HG03469 (cell line): ENCODE results near the gene PCSK9.
"Not testable (repeated sequence)": the region's sequence is repeated elsewhere in the genome, so short reads cannot be mapped to it uniquely, and the experiment has no call there.

Experiments used
- ATAC-seq: cut with Tn5 transposase; IDR thresholded peaks from one replicate; pipeline ENCODE4 v1.9.1; 2021; ENCODE audit warnings: mild to moderate bottlenecking, moderate library complexity, moderate number of reproducible peaks; ENCODE audit not compliant: unreplicated experiment

PCSK9 gene

DNA sequence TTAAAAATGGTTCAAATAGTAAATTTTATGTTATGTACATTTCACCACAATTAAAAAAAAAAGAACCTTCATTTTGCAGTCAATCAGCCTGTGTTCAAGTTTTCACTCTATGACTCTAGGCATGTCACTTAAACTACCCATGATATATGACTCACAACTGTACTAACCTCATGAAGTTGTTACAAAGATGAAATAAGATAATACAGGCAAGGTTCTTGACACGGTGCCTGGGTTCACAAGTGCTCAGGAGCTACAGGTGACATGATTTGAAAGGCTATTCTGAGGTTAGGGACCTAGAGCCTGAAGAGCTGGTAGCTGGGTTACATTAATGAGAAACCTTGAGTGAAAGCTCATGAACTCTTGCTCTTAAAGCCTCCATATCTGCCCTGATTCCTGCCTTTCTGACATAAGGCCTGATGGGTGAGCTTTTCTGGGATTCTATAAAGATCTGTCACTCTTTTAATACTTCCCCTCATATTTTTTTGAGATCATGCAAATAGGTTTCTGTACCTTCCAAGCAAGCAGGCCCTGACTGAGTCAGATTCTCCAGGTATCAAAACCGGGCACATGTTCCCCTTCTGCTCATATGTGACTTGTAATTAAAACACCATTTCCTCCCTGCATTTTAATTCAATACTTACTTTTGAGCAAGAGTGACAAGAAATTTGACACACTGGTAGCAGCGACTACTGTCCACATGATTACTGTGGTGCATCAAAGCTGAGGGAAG is 34.0 kb downstream of the PCSK9 start:
- peak; percentile 52 for ATAC-seq

DNA sequence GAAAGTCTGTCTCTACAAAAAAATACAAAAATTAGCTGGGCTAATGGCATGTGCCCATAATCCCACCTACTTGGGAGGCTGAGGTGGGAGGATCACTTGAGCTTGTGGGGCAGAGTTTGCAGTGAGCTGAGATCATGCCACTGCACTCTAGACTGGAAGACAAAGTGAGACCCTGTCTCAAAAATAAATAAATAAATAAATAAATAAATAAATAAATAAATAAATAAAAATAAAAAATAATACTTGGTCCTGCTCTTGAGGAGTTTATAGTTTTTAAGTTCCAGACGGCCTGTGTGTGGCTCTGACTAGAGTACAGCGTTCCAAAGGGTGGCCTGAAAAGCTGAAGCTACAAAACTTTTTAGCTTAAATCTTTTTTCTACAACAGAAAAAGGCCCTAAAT is 35.1 kb downstream of the PCSK9 start:
- ATAC-seq: no peak

DNA sequence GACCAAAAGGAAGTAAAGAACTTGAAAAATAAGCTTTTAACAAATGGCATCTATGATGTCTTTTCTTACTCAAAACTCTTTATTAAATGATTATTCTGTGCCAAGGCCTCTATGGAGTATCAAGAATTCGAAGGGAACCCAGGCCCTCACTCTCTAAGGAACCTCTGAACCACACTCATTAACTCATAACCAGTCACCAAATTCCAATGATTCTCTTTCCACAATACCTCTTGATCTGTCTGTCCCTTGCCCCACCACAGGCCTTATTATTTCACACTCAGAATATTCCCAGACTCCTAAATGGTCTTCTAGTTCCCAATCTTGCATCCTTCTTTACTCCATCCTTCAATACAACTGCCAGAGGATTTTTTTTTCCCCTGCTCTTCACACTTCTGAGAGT is 37.0 kb downstream of the PCSK9 start:
- no peak for ATAC-seq

DNA sequence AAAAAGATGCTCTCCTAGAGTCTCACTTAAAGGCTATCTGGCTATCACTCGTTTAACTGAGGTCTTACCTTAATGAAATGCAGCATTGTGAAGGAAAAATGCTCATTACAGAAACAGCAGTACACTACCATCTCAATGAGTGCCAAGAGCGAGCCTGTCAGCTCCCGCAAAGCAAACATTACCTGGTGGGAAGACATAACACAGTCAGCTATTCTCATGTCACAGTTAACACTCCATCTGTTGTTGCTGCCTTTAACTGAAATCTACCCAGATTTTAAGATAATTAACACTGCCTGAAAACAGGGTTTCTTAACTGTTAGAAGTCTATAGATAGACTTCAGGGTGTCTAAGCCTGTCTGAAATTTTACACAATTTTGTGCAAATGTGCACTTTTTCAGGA is 39.1 kb downstream of the PCSK9 start:
- ATAC-seq: no peak

DNA sequence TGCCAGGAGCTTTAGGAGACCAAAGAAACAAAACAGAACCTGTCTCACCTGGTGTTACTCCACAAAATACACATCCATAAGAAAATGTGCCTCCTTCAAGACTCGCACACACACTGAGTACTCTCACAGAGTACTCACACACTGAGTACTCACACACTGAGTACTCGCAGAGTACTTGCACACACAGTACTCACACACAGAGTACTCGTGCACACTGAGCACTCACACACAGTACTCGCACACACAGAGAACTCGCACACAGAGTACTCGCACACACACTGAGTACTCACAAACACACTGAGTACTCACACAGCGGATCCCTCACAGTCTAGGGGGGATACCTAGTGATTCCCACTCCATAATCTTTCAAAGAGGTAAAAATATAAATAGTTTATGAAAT is 40.3 kb downstream of the PCSK9 start:
- ATAC-seq: no peak

DNA sequence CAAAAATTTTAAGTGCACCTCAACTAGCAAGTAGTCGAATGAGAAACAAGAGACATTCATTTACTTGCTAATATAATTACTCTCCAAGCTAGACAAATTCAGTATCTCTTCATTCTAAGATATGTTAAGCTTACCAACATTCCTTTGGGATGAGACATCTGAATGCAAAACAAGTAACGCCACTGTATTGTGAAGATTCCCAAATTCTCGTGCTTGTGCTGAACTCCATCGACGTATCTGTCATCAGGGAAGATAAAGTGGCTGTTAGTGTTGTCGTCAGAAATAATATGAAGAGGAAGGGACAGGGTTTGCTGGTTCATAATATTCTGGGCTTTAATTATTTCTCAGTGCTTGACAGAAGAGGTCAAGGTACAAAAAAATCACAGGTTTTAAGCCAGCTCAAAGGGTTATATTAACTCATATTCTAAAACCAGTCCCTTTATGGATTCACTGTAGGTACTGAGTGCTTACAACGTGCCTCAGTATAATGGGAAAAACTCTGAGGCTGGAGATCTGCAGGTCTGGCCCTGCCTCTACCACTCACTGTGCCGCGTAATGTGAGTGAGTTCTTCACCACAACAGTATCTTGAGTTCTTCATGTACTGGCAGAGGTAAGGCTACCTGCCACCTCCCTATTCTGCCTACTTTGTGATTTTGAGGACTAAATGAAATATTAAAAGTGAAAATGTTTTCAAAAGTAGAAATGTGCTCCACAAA is 42.0 kb downstream of the PCSK9 start:
- ATAC-seq: no peak

DNA sequence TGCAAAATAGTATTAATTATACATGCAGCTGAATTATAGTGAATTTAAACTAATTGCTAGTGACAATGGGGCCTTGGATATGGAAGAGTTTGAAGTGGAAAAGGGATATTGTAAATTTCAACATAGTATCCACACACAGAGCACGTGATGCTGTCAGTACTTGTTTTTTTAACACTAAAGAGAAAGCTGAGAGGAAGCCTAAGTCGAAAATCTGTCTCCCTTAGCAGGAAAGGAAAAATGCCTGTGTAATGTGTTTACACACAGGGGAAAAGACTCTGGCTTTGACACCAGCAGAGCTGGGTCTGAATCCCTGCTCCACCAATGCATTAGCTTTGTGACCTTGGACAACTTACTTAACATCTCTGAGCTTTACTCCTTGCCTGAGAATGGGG is 42.6 kb downstream of the PCSK9 start:
- ATAC-seq: no peak

DNA sequence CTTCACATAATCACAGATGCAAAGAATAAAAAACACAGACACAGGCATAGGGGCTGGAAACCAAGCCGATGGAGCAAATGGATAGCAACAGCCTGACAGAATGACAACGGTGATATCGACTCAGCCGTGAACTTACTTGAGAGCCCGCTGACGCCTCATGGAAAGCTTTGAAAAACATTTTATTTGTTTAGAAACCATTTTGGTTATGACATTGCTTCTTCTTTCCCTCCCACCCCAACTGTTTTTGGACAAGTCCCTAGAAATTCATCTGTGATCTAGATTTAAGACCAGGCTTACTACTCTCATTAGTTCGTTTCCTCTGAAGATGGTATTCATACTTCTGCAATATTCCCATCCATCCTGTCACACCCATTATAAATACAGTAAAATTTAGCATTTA is 44.9 kb downstream of the PCSK9 start:
- no peak for ATAC-seq

DNA sequence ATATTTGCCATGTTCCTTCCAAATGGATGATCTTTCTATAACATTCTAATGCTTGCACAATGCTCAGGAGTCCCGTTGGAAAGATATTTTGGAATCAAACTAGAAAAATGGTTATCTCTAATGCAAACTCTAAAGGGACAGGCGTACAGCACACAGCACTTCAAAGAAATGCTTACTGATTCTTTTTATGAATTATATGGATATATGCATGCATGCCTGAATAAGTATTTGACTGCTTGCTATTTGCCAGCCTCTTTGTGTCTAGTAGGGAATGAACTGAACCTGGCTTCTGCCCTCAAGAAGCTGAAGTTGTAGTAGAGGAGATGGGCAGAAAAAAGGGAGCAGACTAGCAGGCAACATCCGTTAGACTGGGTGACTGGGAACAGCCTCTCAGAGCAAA is 48.1 kb downstream of the PCSK9 start:
- no peak for ATAC-seq

DNA sequence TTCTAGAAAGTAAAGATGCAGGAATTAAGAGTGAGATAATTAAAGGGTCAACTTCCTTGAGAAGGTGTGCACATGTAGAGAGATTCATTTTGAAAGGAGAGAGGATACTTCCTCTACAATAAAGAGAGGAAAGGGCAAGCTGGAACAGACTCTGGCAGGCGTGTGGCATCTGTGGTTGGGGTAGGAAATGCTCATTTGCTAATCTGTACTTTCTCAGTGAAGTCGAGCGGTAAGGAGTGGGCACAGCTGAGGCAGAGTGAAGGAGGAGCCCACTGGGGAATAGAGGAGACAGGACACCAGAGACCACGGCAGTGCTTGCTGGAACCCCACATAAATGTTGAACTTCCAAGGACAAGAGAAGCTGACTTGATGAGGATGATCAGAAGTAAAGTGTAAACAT is 49.1 kb downstream of the PCSK9 start:
- no peak for ATAC-seq

DNA sequence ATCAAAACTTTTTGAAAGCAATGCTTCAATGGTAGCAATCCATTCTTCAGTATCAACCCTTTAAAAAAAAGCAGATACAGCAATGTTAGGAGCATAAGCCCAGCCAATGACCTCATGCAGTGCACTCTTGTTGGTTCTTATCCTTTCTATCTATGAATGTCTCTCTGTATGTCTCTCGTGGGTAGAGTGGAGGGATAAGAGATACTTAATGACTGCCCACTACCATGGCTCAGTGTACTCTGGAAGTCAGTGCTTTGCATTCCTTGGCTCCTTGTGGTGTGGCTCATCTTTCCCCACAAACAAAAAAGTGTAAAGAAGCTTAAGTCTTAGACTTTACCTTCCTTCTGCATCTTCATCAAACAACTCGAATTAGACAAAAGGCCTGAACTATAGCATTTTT is 50.3 kb downstream of the PCSK9 start:
- no peak for ATAC-seq

DNA sequence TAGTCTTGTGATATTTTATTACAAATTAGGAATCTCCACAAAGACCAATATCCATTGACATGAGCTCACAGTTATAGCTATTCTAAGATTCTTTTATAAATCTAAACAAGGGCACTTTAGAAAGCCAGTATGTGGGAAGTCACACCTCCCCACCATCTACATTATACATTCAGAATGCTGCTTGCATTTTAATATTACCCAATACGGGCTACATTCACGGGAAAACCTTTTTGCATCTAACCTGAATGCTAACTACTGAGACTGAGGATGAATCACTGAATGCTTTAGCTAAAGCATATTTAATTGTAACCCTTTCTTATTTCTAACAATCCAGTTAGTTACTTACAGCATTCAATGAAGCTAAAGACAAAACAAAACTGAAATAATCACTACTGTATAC is 53.1 kb downstream of the PCSK9 start:
- ATAC-seq: no peak

DNA sequence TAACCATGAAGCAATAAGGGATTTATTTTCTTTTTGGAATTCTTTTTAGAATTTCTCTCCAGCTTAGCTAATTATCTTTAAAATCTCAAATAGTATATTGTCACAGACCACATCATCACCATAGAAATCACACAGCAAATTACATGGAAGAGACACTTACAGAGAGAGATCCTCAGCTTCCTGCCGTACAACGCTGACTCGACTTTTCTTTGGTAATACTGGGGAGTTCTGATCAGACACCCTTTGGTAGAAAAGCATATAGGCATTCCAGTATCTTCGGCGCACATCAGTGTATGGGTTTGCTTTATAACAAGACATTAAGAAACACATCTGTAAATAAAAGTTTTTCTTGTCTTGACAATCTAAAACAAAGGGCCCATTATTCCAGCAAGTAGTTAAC is 55.7 kb downstream of the PCSK9 start:
- no peak for ATAC-seq

DNA sequence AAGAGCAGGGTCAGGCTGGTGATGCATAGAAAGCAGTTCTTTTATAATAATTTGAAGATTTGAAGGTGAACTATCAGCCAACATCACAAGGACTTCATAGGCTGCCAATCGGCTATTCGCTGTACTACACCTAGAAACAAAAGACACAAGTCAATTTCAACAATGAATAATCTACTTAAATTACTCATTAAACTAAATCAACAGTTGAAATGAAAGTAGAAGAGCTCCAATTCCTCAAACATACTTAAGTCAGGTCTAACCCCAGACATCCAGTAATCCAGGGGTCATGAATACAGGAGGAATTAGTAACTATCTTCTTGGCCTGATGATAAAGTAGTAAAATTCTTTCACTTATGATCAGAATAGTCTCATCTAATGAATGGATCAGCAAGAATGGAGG is 64.5 kb downstream of the PCSK9 start:
- ATAC-seq: no peak

DNA sequence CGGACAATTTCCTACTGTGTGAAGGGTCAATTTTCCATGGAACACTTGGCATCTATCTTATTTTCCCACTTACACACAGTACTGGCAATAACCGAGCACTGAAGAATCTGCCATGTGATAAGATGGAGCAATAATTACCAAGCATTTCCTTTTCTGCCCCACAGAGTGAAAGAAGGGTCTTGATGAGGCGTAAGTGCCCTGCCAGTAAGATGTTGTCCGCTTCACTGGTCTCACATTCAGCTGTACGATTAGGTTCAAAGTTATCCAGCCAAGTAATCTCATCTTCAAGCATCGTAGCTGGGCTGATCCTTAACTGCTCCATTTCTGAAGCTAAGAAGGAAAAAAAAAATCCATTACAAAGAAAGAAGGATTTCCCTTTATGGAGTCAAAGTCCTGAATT is 67.8 kb downstream of the PCSK9 start:
- no peak for ATAC-seq

DNA sequence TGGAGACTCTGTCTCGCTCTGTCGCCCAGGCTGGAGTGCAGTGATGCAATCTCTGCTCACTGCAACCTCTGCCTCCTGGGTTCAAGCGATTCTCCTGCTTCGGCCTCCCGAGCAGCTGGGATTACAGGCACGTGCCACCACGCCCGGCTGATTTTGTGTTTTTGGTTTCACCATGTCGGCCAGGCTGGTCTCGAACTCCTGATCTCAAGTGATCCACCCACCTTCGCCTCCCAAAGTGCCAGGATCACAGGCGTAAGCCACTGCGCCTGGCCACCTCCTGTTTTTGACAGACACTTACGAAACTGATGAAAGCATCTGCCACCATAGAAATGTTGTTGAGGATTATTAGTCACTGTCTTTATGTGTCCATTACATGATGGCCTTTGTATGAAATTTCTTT is 69.7 kb downstream of the PCSK9 start:
- not testable (repeated sequence) for ATAC-seq
